GM19193 (cell line): Measurements from ENCODE around the gene ATRN.

Experiments used
- POLR2A ChIP-seq: IDR thresholded peaks from 4 replicates; pipeline ENCODE4 v1.6.1; 2011; ENCODE audit not compliant: insufficient read depth, insufficient read length; ENCODE audit errors: extremely low read depth

ATRN gene

GRCh38 chr20:3648951-3649350 is 178.1 kb downstream of the ATRN start:
- no peak for TF ChIP-seq POLR2A

- TF ChIP-seq POLR2A = no peak
Observed at GRCh38 chr20:3651204-3651962, 180.6 kb downstream of the ATRN start.

GRCh38 chr20:3652221-3652620 is 181.4 kb downstream of the ATRN start:
- no peak for TF ChIP-seq POLR2A

GRCh38 chr20:3652676-3653596 is 182.1 kb downstream of the ATRN start:
- TF ChIP-seq POLR2A = no peak

- TF ChIP-seq POLR2A = no peak
Observed at GRCh38 chr20:3653921-3654320, 183.1 kb downstream of the ATRN start.

GRCh38 chr20:3654326-3655130 is 183.7 kb downstream of the ATRN start:
- TF ChIP-seq POLR2A = no peak

GRCh38 chr20:3655131-3655405 is 184.2 kb downstream of the ATRN start:
- TF ChIP-seq POLR2A = no peak

- no peak for TF ChIP-seq POLR2A
Observed at GRCh38 chr20:3658019-3658715, 187.3 kb downstream of the ATRN start.

GRCh38 chr20:3658716-3659491 is 188.1 kb downstream of the ATRN start:
- TF ChIP-seq POLR2A = no peak

GRCh38 chr20:3659492-3660261 is 188.9 kb downstream of the ATRN start:
- no peak for TF ChIP-seq POLR2A

- TF ChIP-seq POLR2A = no peak
Observed at GRCh38 chr20:3660262-3661059, 189.6 kb downstream of the ATRN start.

- TF ChIP-seq POLR2A = no peak
Observed at GRCh38 chr20:3661060-3661813, 190.4 kb downstream of the ATRN start.
